ENCODE data around the gene IFI27L2.

Gene IFI27L2

GRCh38 chr14:94152676-94153075, 23.3 kb upstream of the IFI27L2 start:
- H3K9ac ChIP-seq (ENCODE audit: low read length), result no peak overlapping the region
- no peak overlapping the region for H3K27ac ChIP-seq (ENCODE audit: low read depth, low read length)
- H3K4me3 ChIP-seq (ENCODE audit: low read depth, low read length), result no peak overlapping the region
- H3K4me1 ChIP-seq (ENCODE audit: control insufficient read depth, insufficient read depth, low read length), result no peaks in the 10 kb centered on the region
- no peaks in the 10 kb centered on the region; the same call in 1 of the 2 replicates for H3K27me3 ChIP-seq (ENCODE audit: control insufficient read depth, insufficient read depth, low read length)
- peaks cover 11% of the 10 kb centered on the region for H3K9me3 ChIP-seq (ENCODE audit: control insufficient read depth, insufficient read depth, low read depth, low read length)
- H3K36me3 ChIP-seq (ENCODE audit: control insufficient read depth, insufficient read depth, low read length), result no peaks in the 10 kb centered on the region

- no peak overlapping the region for H3K27ac ChIP-seq (ENCODE audit: low read depth, low read length)
- no peaks in the 10 kb centered on the region for H3K36me3 ChIP-seq (ENCODE audit: control insufficient read depth, insufficient read depth, low read length)
Observed at GRCh38 chr14:94145902-94146527, 16.6 kb upstream of the IFI27L2 start.

GRCh38 chr14:94144765-94145164, 15.4 kb upstream of the IFI27L2 start:
- H3K27me3 ChIP-seq (ENCODE audit: control insufficient read depth, insufficient read depth, low read length), result no peaks in the 10 kb centered on the region
- H3K9ac ChIP-seq (ENCODE audit: low read length), result no peak overlapping the region
- no peak overlapping the region for H3K27ac ChIP-seq (ENCODE audit: low read depth, low read length)
- H3K4me1 ChIP-seq (ENCODE audit: control insufficient read depth, insufficient read depth, low read length), result peaks cover 8% of the 10 kb centered on the region
- no peaks in the 10 kb centered on the region for H3K36me3 ChIP-seq (ENCODE audit: control insufficient read depth, insufficient read depth, low read length)
- no peaks in the 10 kb centered on the region for H3K9me3 ChIP-seq (ENCODE audit: control insufficient read depth, insufficient read depth, low read depth, low read length)
- H3K4me3 ChIP-seq (ENCODE audit: low read depth, low read length), result no peak overlapping the region

More at GRCh38 chr14:94145902-94146527, 16.6 kb upstream of the IFI27L2 start:
- peaks cover 8% of the 10 kb centered on the region for H3K4me1 ChIP-seq (ENCODE audit: control insufficient read depth, insufficient read depth, low read length)
- no peaks in the 10 kb centered on the region; the same call in 1 of the 2 replicates for H3K27me3 ChIP-seq (ENCODE audit: control insufficient read depth, insufficient read depth, low read length)
- H3K9me3 ChIP-seq (ENCODE audit: control insufficient read depth, insufficient read depth, low read depth, low read length), result no peaks in the 10 kb centered on the region
- H3K9ac ChIP-seq (ENCODE audit: low read length), result no peak overlapping the region
- no peak overlapping the region for H3K4me3 ChIP-seq (ENCODE audit: low read depth, low read length)

- H3K27ac ChIP-seq (ENCODE audit: low read depth, low read length), result no peak overlapping the region
- H3K36me3 ChIP-seq (ENCODE audit: control insufficient read depth, insufficient read depth, low read length), result no peaks in the 10 kb centered on the region
- peaks cover 8% of the 10 kb centered on the region for H3K4me1 ChIP-seq (ENCODE audit: control insufficient read depth, insufficient read depth, low read length)
- H3K9ac ChIP-seq (ENCODE audit: low read length), result no peak overlapping the region
- H3K4me3 ChIP-seq (ENCODE audit: low read depth, low read length), result no peak overlapping the region
- H3K27me3 ChIP-seq (ENCODE audit: control insufficient read depth, insufficient read depth, low read length), result no peaks in the 10 kb centered on the region
- H3K9me3 ChIP-seq (ENCODE audit: control insufficient read depth, insufficient read depth, low read depth, low read length), result no peaks in the 10 kb centered on the region
Observed at GRCh38 chr14:94143711-94144110, 14.3 kb upstream of the IFI27L2 start.

- H3K36me3 ChIP-seq (ENCODE audit: control insufficient read depth, insufficient read depth, low read length), result no peaks in the 10 kb centered on the region
- peaks cover 8% of the 10 kb centered on the region for H3K4me1 ChIP-seq (ENCODE audit: control insufficient read depth, insufficient read depth, low read length)
- H3K27me3 ChIP-seq (ENCODE audit: control insufficient read depth, insufficient read depth, low read length), result no peaks in the 10 kb centered on the region
- H3K4me3 ChIP-seq (ENCODE audit: low read depth, low read length), result no peak overlapping the region
- H3K9me3 ChIP-seq (ENCODE audit: control insufficient read depth, insufficient read depth, low read depth, low read length), result no peaks in the 10 kb centered on the region
- no peak overlapping the region for H3K9ac ChIP-seq (ENCODE audit: low read length)
- no peak overlapping the region for H3K27ac ChIP-seq (ENCODE audit: low read depth, low read length)
Observed at GRCh38 chr14:94143239-94143638, 13.8 kb upstream of the IFI27L2 start.

GRCh38 chr14:94142836-94143235, 13.4 kb upstream of the IFI27L2 start:
- Histone ChIP-seq H3K27ac (ENCODE audit: low read depth, low read length) (no peak overlapping the region), H3K9ac (ENCODE audit: low read length) (no peak overlapping the region), H3K27me3 (ENCODE audit: control insufficient read depth, insufficient read depth, low read length) (no peaks in the 10 kb centered on the region), H3K4me1 (ENCODE audit: control insufficient read depth, insufficient read depth, low read length) (peaks cover 8% of the 10 kb centered on the region), H3K4me3 (ENCODE audit: low read depth, low read length) (no peak overlapping the region), H3K9me3 (ENCODE audit: control insufficient read depth, insufficient read depth, low read depth, low read length) (no peaks in the 10 kb centered on the region), H3K36me3 (ENCODE audit: control insufficient read depth, insufficient read depth, low read length) (no peaks in the 10 kb centered on the region)

- Histone ChIP-seq H3K9me3 (ENCODE audit: control insufficient read depth, insufficient read depth, low read depth, low read length) (no peaks in the 10 kb centered on the region), H3K4me3 (ENCODE audit: low read depth, low read length) (no peak overlapping the region), H3K36me3 (ENCODE audit: control insufficient read depth, insufficient read depth, low read length) (no peaks in the 10 kb centered on the region), H3K4me1 (ENCODE audit: control insufficient read depth, insufficient read depth, low read length) (peaks cover 8% of the 10 kb centered on the region), H3K27ac (ENCODE audit: low read depth, low read length) (no peak overlapping the region), H3K9ac (ENCODE audit: low read length) (no peak overlapping the region), H3K27me3 (ENCODE audit: control insufficient read depth, insufficient read depth, low read length) (no peaks in the 10 kb centered on the region)
Observed at GRCh38 chr14:94142247-94142646, 12.8 kb upstream of the IFI27L2 start.

- Histone ChIP-seq H3K4me3 (ENCODE audit: low read depth, low read length) (no peak overlapping the region), H3K9ac (ENCODE audit: low read length) (no peak overlapping the region), H3K27ac (ENCODE audit: low read depth, low read length) (no peak overlapping the region), H3K9me3 (ENCODE audit: control insufficient read depth, insufficient read depth, low read depth, low read length) (peaks cover 11% of the 10 kb centered on the region), H3K36me3 (ENCODE audit: control insufficient read depth, insufficient read depth, low read length) (no peaks in the 10 kb centered on the region), H3K27me3 (ENCODE audit: control insufficient read depth, insufficient read depth, low read length) (no peaks in the 10 kb centered on the region), H3K4me1 (ENCODE audit: control insufficient read depth, insufficient read depth, low read length) (peaks cover under 1% of the 10 kb centered on the region; the same call in 1 of the 2 replicates)
Observed at GRCh38 chr14:94139421-94139820, 10.0 kb upstream of the IFI27L2 start.

- Histone ChIP-seq H3K27ac (ENCODE audit: low read depth, low read length) (no peak overlapping the region), H3K27me3 (ENCODE audit: control insufficient read depth, insufficient read depth, low read length) (no peaks in the 10 kb centered on the region), H3K36me3 (ENCODE audit: control insufficient read depth, insufficient read depth, low read length) (no peaks in the 10 kb centered on the region), H3K9ac (ENCODE audit: low read length) (no peak overlapping the region), H3K4me1 (ENCODE audit: control insufficient read depth, insufficient read depth, low read length) (no peaks in the 10 kb centered on the region; the same call in 1 of the 2 replicates), H3K4me3 (ENCODE audit: low read depth, low read length) (no peak overlapping the region), H3K9me3 (ENCODE audit: control insufficient read depth, insufficient read depth, low read depth, low read length) (peaks cover 11% of the 10 kb centered on the region)
Observed at GRCh38 chr14:94139006-94139405, 9.6 kb upstream of the IFI27L2 start.

GRCh38 chr14:94138251-94138650, 8.8 kb upstream of the IFI27L2 start:
- H3K4me1 ChIP-seq (ENCODE audit: control insufficient read depth, insufficient read depth, low read length), result no peaks in the 10 kb centered on the region; the same call in 1 of the 2 replicates
- H3K27me3 ChIP-seq (ENCODE audit: control insufficient read depth, insufficient read depth, low read length), result no peaks in the 10 kb centered on the region
- no peak overlapping the region for H3K4me3 ChIP-seq (ENCODE audit: low read depth, low read length)

GRCh38 chr14:94136575-94137331, 7.3 kb upstream of the IFI27L2 start:
- no peak overlapping the region for H3K27ac ChIP-seq (ENCODE audit: low read depth, low read length)
- no peak overlapping the region for H3K4me3 ChIP-seq (ENCODE audit: low read depth, low read length)
- no peak overlapping the region for H3K9ac ChIP-seq (ENCODE audit: low read length)

More at GRCh38 chr14:94138251-94138650, 8.8 kb upstream of the IFI27L2 start:
- H3K9me3 ChIP-seq (ENCODE audit: control insufficient read depth, insufficient read depth, low read depth, low read length), result peaks cover 11% of the 10 kb centered on the region
- H3K9ac ChIP-seq (ENCODE audit: low read length), result no peak overlapping the region
- H3K27ac ChIP-seq (ENCODE audit: low read depth, low read length), result no peak overlapping the region
- no peaks in the 10 kb centered on the region for H3K36me3 ChIP-seq (ENCODE audit: control insufficient read depth, insufficient read depth, low read length)

More at GRCh38 chr14:94136575-94137331, 7.3 kb upstream of the IFI27L2 start:
- Histone ChIP-seq H3K36me3 (ENCODE audit: control insufficient read depth, insufficient read depth, low read length) (no peaks in the 10 kb centered on the region), H3K4me1 (ENCODE audit: control insufficient read depth, insufficient read depth, low read length) (no peaks in the 10 kb centered on the region; the same call in 1 of the 2 replicates), H3K27me3 (ENCODE audit: control insufficient read depth, insufficient read depth, low read length) (no peaks in the 10 kb centered on the region), H3K9me3 (ENCODE audit: control insufficient read depth, insufficient read depth, low read depth, low read length) (peaks cover 11% of the 10 kb centered on the region)
